ENCODE results near the gene ECI2.
A peak's percentile ranks its signal among the peaks of the same experiment; 100 is the strongest.

Gene ECI2

GRCh38 chr6:4134841-4135664, at the start of gene ECI2:
Gene ECI2, minus strand, starts transcription at chr6:4135575. Its CDS starts 15 bp downstream, at chr6:4135560.
- TF ChIP-seq CTCF (IDR thresholded peaks at IDR 0.05; ENCODE audit: low read depth, low read length): no peak
- peak within 1 kb of the TSS; percentile 78 to 83 for H3K4me3 ChIP-seq (replicated peaks in 1 of 2; ENCODE audit: low read depth in 2 of 2, low read length in 2 of 2)
- DNase-seq (ENCODE audit: low read depth in 2 of 2): peak in 1 of 2 donors; percentile 66

GRCh38 chr6:4180652-4181255, 45.4 kb upstream of the ECI2 start:
- H3K4me3 ChIP-seq (replicated peaks in 1 of 2; ENCODE audit: low read depth in 2 of 2, low read length in 2 of 2): no peak overlapping the region
- TF ChIP-seq CTCF (IDR thresholded peaks at IDR 0.05; ENCODE audit: low read depth, low read length): no peak
- peak; percentile 55 to 66 for DNase-seq (ENCODE audit: low read depth in 2 of 2)

- DNase-seq (ENCODE audit: low read depth in 2 of 2): peak in 1 of 2 donors; percentile 4
- TF ChIP-seq CTCF (IDR thresholded peaks at IDR 0.05; ENCODE audit: low read depth, low read length): no peak
- no peak overlapping the region for H3K4me3 ChIP-seq (replicated peaks in 1 of 2; ENCODE audit: low read depth in 2 of 2, low read length in 2 of 2)
Observed at GRCh38 chr6:4179960-4180651, 44.7 kb upstream of the ECI2 start.

GRCh38 chr6:4178737-4179333, 43.5 kb upstream of the ECI2 start:
- TF ChIP-seq CTCF (IDR thresholded peaks at IDR 0.05; ENCODE audit: low read depth, low read length): no peak
- no peak overlapping the region for H3K4me3 ChIP-seq (replicated peaks in 1 of 2; ENCODE audit: low read depth in 2 of 2, low read length in 2 of 2)
- no peak for DNase-seq (ENCODE audit: low read depth in 2 of 2)

GRCh38 chr6:4176907-4177306, 41.5 kb upstream of the ECI2 start:
- TF ChIP-seq CTCF (IDR thresholded peaks at IDR 0.05; ENCODE audit: low read depth, low read length): no peak
- no peak overlapping the region for H3K4me3 ChIP-seq (replicated peaks in 1 of 2; ENCODE audit: low read depth in 2 of 2, low read length in 2 of 2)
- DNase-seq (ENCODE audit: low read depth in 2 of 2): no peak

- DNase-seq (ENCODE audit: low read depth in 2 of 2): no peak
- TF ChIP-seq CTCF (IDR thresholded peaks at IDR 0.05; ENCODE audit: low read depth, low read length): no peak
- H3K4me3 ChIP-seq (replicated peaks in 1 of 2; ENCODE audit: low read depth in 2 of 2, low read length in 2 of 2): no peak overlapping the region
Observed at GRCh38 chr6:4174042-4174441, 38.7 kb upstream of the ECI2 start.
